CD14-positive monocyte (primary cell): ENCODE measurements around the gene GRID2. TPM values are rescaled to one million over a fixed set of nuclear protein-coding genes. Genes with fewer than 3 reads are reported as not detected.

Experiments used
- DNase-seq, 3 donors: peaks; one replicate each; pipeline ENCODE4 v3.0.0-alpha.2; 2011 to 2022
- H2AFZ ChIP-seq: 2 replicates; pipeline ENCODE4 v1.6.0; 2012; ENCODE audit warnings: mild to moderate bottlenecking, low read depth, low read length, inconsistent platforms; ENCODE audit not compliant: insufficient read depth, poor library complexity, severe bottlenecking
- H3K27ac ChIP-seq, 2 donors: 1 replicate in 1 of 2; 2 replicates in 1 of 2; pipeline ENCODE4 v1.5.1; 2012 to 2013; ENCODE audit warnings: low read length in 2 of 2, control low read depth in 1 of 2, inconsistent platforms in 1 of 2, low read depth in 1 of 2, mild to moderate bottlenecking in 1 of 2
- H3K27me3 ChIP-seq, 2 donors: one replicate each; pipeline versions ENCODE4 v1.6.0 to v1.6.1; 2011 to 2013; ENCODE audit warnings: low read length in 2 of 2; ENCODE audit not compliant: control insufficient read depth in 2 of 2, insufficient read depth in 2 of 2
- H3K36me3 ChIP-seq, 2 donors: replicated peaks in 1 of 2; 1 replicate in 1 of 2; 2 replicates in 1 of 2; pipeline versions ENCODE4 v1.5.1 to v1.6.1; 2012 to 2013; ENCODE audit warnings: low read length in 2 of 2, control low read depth in 1 of 2, inconsistent platforms in 1 of 2, mild to moderate bottlenecking in 1 of 2; ENCODE audit not compliant: insufficient read depth in 2 of 2, control insufficient read depth in 1 of 2
- H3K4me1 ChIP-seq, 2 donors: 1 replicate in 1 of 2; 2 replicates in 1 of 2; pipeline versions ENCODE4 v1.5.1 to v1.6.1; 2012 to 2013; ENCODE audit warnings: low read length in 2 of 2, control low read depth in 1 of 2, inconsistent platforms in 1 of 2, mild to moderate bottlenecking in 1 of 2, moderate library complexity in 1 of 2; ENCODE audit not compliant: insufficient read depth in 2 of 2, control insufficient read depth in 1 of 2
- H3K4me2 ChIP-seq: replicated peaks from 2 replicates; pipeline ENCODE3; 2012; ENCODE audit warnings: low read length, moderate library complexity, mild to moderate bottlenecking; ENCODE audit not compliant: poor library complexity, severe bottlenecking; ENCODE audit errors: extremely low read depth
- H3K4me3 ChIP-seq, 3 experiments: fragments of 200-600 bp in 1 of 3; sonication (generic) in 1 of 3; replicated peaks in 1 of 3; 1 replicate in 2 of 3; 2 replicates in 1 of 3; pipeline ENCODE4 v1.5.1; 2011 to 2013; ENCODE audit warnings: low read length in 3 of 3, mild to moderate bottlenecking in 3 of 3, control low read depth in 2 of 3, low read depth in 2 of 3, inconsistent platforms in 1 of 3, moderate library complexity in 1 of 3
- H3K79me2 ChIP-seq: 2 replicates; pipeline ENCODE4 v1.6.0; 2012; ENCODE audit warnings: mild to moderate bottlenecking, control low read depth, inconsistent platforms, low read length, moderate library complexity; ENCODE audit not compliant: insufficient read depth
- H3K9ac ChIP-seq: 2 replicates; pipeline ENCODE4 v1.6.0; 2017; ENCODE audit warnings: low read length, mild to moderate bottlenecking; ENCODE audit not compliant: insufficient read depth, poor library complexity, severe bottlenecking
- H3K9me3 ChIP-seq, 2 donors: replicated peaks in 1 of 2; 1 replicate in 1 of 2; 2 replicates in 1 of 2; pipeline versions ENCODE4 v1.5.1 to v1.6.1; 2012 to 2013; ENCODE audit warnings: low read length in 2 of 2, control low read depth in 1 of 2; ENCODE audit not compliant: control insufficient read depth in 1 of 2, insufficient read depth in 1 of 2
- H4K20me1 ChIP-seq: 2 replicates; pipeline ENCODE4 v1.6.0; 2012; ENCODE audit warnings: mild to moderate bottlenecking, low read length, control low read depth, moderate library complexity; ENCODE audit not compliant: insufficient read depth
- H3K27ac Mint-ChIP-seq, 7 donors: one replicate each; pipeline ENCODE4 v1.8.0; 2020; ENCODE audit warnings: mild to moderate bottlenecking in 7 of 7, mixed read lengths in 7 of 7, moderate library complexity in 6 of 7, inconsistent platforms in 2 of 7
- H3K27me3 Mint-ChIP-seq, 3 donors: one replicate each; pipeline ENCODE4 v1.8.0; 2021 to 2022; ENCODE audit warnings: low read depth in 3 of 3, mild to moderate bottlenecking in 3 of 3, mixed read lengths in 3 of 3, moderate library complexity in 3 of 3, inconsistent platforms in 1 of 3
- H3K36me3 Mint-ChIP-seq, 2 donors: one replicate each; pipeline ENCODE4 v1.8.0; 2020; ENCODE audit warnings: mixed read lengths in 2 of 2, inconsistent platforms in 1 of 2, mild to moderate bottlenecking in 1 of 2
- H3K4me1 Mint-ChIP-seq: one replicate; pipeline ENCODE4 v1.8.0; 2020; ENCODE audit warnings: mild to moderate bottlenecking, mixed read lengths
- H3K4me3 Mint-ChIP-seq, 2 donors: one replicate each; pipeline ENCODE4 v1.8.0; 2020; ENCODE audit warnings: mild to moderate bottlenecking in 2 of 2, mixed read lengths in 2 of 2, moderate library complexity in 1 of 2
- H3K9me3 Mint-ChIP-seq, 7 donors: one replicate each; pipeline ENCODE4 v1.8.0; 2020 to 2022; ENCODE audit warnings: mixed read lengths in 7 of 7, mild to moderate bottlenecking in 6 of 7, moderate library complexity in 6 of 7, inconsistent platforms in 2 of 7
- CTCF ChIP-seq: fragments of 200-600 bp; IDR thresholded peaks from one replicate; pipeline ENCODE4 v1.8.0; 2022; ENCODE audit warnings: antibody characterized with exemption, mild to moderate bottlenecking
- WGBS: methylation state at CpG from one replicate; pipeline ENCODE4 v1.1.5; 2013; ENCODE audit warnings: missing lambda C conversion rate; ENCODE audit not compliant: insufficient coverage; 5-methylcytosine and 5-hydroxymethylcytosine counted together
- intact Hi-C, 2 donors: fragments of 100-400 bp; cut with micrococcal nuclease; formaldehyde crosslinking; loops; one replicate each; pipeline versions ENCODE4 v1.15.0 to v1.15.1; 2023
- polyA plus RNA-seq, 3 donors: library from polyadenylated mRNA; depleted of rRNA in 1 of 3; unstranded in 2 of 3; stranded (reverse) in 1 of 3; fragments of 300-500 nt in 2 of 3; fragments of >200 nt in 1 of 3; fragmentation: Illumina TruSeq in 2 of 3; gene quantifications; 1 replicate in 2 of 3; 2 replicates in 1 of 3; pipeline ENCODE4 v1.2.3, GENCODE V29; 2012 to 2021

GRID2 gene
- polyA plus RNA-seq, 3 donors: not detected

GRCh38 chr4:92657695-92658094 is 353.9 kb downstream of the GRID2 start:
- intact Hi-C loops: no loop called here
- Histone ChIP-seq H3K4me3 (no peak overlapping the region), H3K4me2 (no peak overlapping the region), H3K9me3 (no peaks in the 10 kb centered on the region), H3K36me3 (no peaks in the 10 kb centered on the region), H4K20me1 (no peaks in the 10 kb centered on the region), H3K27me3 (no peaks in the 10 kb centered on the region), H3K9ac (no peak overlapping the region), H3K27ac (no peak overlapping the region), H3K79me2 (no peaks in the 10 kb centered on the region), H2AFZ (no peak overlapping the region), H3K4me1 (no peaks in the 10 kb centered on the region)
- H3K36me3 Mint-ChIP-seq: no peaks in the 10 kb centered on the region
- no peaks in the 10 kb centered on the region for H3K4me1 Mint-ChIP-seq
- DNase-seq: no peak
- H3K27me3 Mint-ChIP-seq: no peaks in the 10 kb centered on the region
- TF ChIP-seq CTCF: no peak
- no peak overlapping the region for H3K4me3 Mint-ChIP-seq
- no peaks in the 10 kb centered on the region for H3K9me3 Mint-ChIP-seq
- no peak overlapping the region for H3K27ac Mint-ChIP-seq

- Histone ChIP-seq H3K4me1 (no peaks in the 10 kb centered on the region), H3K27ac (no peak overlapping the region), H4K20me1 (no peaks in the 10 kb centered on the region), H3K9me3 (no peaks in the 10 kb centered on the region), H3K36me3 (no peaks in the 10 kb centered on the region), H2AFZ (no peak overlapping the region), H3K27me3 (no peaks in the 10 kb centered on the region), H3K79me2 (no peaks in the 10 kb centered on the region), H3K4me2 (no peak overlapping the region), H3K4me3 (no peak overlapping the region), H3K9ac (no peak overlapping the region)
- TF ChIP-seq CTCF: no peak
- WGBS: no CpG with 5 or more reads among the region's 2 CpGs
- Mint-ChIP-seq H3K4me1 (no peaks in the 10 kb centered on the region), H3K4me3 (no peak overlapping the region), H3K9me3 (no peaks in the 10 kb centered on the region), H3K36me3 (no peaks in the 10 kb centered on the region), H3K27ac (no peak overlapping the region), H3K27me3 (no peaks in the 10 kb centered on the region)
- no peak for DNase-seq
- intact Hi-C loops: no loop called here
Observed at GRCh38 chr4:92658318-92658717, 354.6 kb downstream of the GRID2 start.
